Stimulated activated CD4-positive, alpha-beta T cell treated with anti-CD3 and anti-CD28 coated beads, Interleukin-12 subunit alpha, Interleukin-12 subunit beta, amount 100 ng/mL, for 4 hours (primary cell): ENCODE data around the gene GPR55.

Experiments
- DNase-seq: peaks from one replicate; pipeline ENCODE4 v3.0.0-alpha.2; 2020

Gene GPR55

GRCh38 chr2:230898713-230899091 is 26.3 kb downstream of the GPR55 start:
- no peak for DNase-seq

GRCh38 chr2:230898016-230898712 is 26.9 kb downstream of the GPR55 start:
- DNase-seq, result no peak

- DNase-seq, result no peak
Measured at GRCh38 chr2:230896346-230897115, 28.5 kb downstream of the GPR55 start.

GRCh38 chr2:230895536-230896345 is 29.3 kb downstream of the GPR55 start:
- no peak for DNase-seq

- DNase-seq, result no peak
Measured at GRCh38 chr2:230893841-230894781, 30.9 kb downstream of the GPR55 start.

- DNase-seq, result no peak
Measured at GRCh38 chr2:230893338-230893737, 31.7 kb downstream of the GPR55 start.

GRCh38 chr2:230891509-230891908 is 33.5 kb downstream of the GPR55 start:
- no peak for DNase-seq

GRCh38 chr2:230891064-230891463 is 34.0 kb downstream of the GPR55 start:
- no peak for DNase-seq

- no peak for DNase-seq
Measured at GRCh38 chr2:230890646-230891045, 34.4 kb downstream of the GPR55 start.

- DNase-seq, result no peak
Measured at GRCh38 chr2:230889911-230890601, 35.0 kb downstream of the GPR55 start.

- DNase-seq, result no peak
Measured at GRCh38 chr2:230888824-230889400, 36.1 kb downstream of the GPR55 start.

- DNase-seq, result no peak
Measured at GRCh38 chr2:230887342-230887741, 37.7 kb downstream of the GPR55 start.

GRCh38 chr2:230886671-230887071 is 38.4 kb downstream of the GPR55 start:
- no peak for DNase-seq

GRCh38 chr2:230886206-230886605 is 38.8 kb downstream of the GPR55 start:
- DNase-seq, result no peak

- no peak for DNase-seq
Measured at GRCh38 chr2:230885463-230886130, 39.4 kb downstream of the GPR55 start.

- DNase-seq, result no peak
Measured at GRCh38 chr2:230881840-230882239, 43.2 kb downstream of the GPR55 start.

- no peak for DNase-seq
Measured at GRCh38 chr2:230879891-230880290, 45.2 kb downstream of the GPR55 start.

- no peak for DNase-seq
Measured at GRCh38 chr2:230879271-230879882, 45.7 kb downstream of the GPR55 start.

GRCh38 chr2:230878599-230879188 is 46.3 kb downstream of the GPR55 start:
- no peak for DNase-seq
